ENCODE measurements around the gene TAPT1. TPM values are rescaled to one million over a fixed set of nuclear protein-coding genes. Genes with fewer than 3 reads are reported as not detected.

TAPT1 gene
- total RNA-seq, 1 experiment from 2014 or later = 7.9 TPM

DNA sequence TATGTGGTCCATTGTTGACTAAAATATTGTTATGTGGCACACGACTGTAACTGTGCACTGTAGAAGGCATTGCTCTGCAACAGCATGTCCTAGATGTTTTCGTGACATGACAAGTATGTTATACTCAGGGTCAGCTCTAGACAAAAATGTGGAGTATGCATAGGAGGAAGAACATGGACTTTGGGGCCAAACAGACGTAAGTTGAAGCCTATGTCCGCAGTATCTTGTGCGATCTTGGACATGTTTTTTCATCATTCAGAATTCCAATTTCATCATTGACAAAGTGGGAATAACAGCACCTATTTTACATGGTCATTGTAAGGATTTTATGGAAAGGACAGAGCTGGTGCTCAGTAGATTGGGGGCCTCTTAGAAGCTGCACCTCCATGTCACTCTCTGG, 114.7 kb downstream of the TAPT1 start:
- no peak for DNase-seq

GRCh38 chr4:16110661-16111290, 115.5 kb downstream of the TAPT1 start:
- Histone ChIP-seq H3K4me3 (no peak overlapping the region), H3K27me3 (no peaks in the 10 kb centered on the region), H3K9me3 (no peaks in the 10 kb centered on the region), H3K36me3 (no peaks in the 10 kb centered on the region)
- DNase-seq = no peak

More for the DNA sequence above, 114.7 kb downstream of the TAPT1 start:
- Histone ChIP-seq H3K36me3 (no peaks in the 10 kb centered on the region), H3K9me3 (no peaks in the 10 kb centered on the region), H3K27me3 (no peaks in the 10 kb centered on the region), H3K4me3 (no peak overlapping the region)

Other genes with a start within 250 kb of the TAPT1 start
- not detected in 2 replicates for gene PROM1, start 142.4 kb downstream of the TAPT1 start, total RNA-seq (2014; rRNA removed; shearing (Covaris generic); ENCODE audit: low replicate concordance)